Fibroblast of lung (primary cell): Measurements from ENCODE around the gene SLC24A3. TPM values are rescaled to one million over a fixed set of nuclear protein-coding genes. Genes with fewer than 3 reads are reported as not detected.

Experiments
- DNase-seq, 2 donors: peaks; one replicate each; pipeline versions ENCODE4 v3.0.0 to v3.0.0-alpha.2; 2010; ENCODE audit warnings: low read depth in 2 of 2
- H2AFZ ChIP-seq: 2 replicates; pipeline ENCODE4 v1.5.1; 2012; ENCODE audit warnings: low read length, control low read depth, inconsistent platforms
- H3K27ac ChIP-seq: 2 replicates; pipeline ENCODE4 v1.5.1; 2011; ENCODE audit warnings: low read length, control low read depth; ENCODE audit not compliant: insufficient read depth
- H3K27me3 ChIP-seq: 2 replicates; pipeline ENCODE4 v1.5.1; 2011; ENCODE audit warnings: mild to moderate bottlenecking, low read length; ENCODE audit not compliant: control insufficient read depth, insufficient read depth
- H3K36me3 ChIP-seq: 2 replicates; pipeline ENCODE4 v1.5.1; 2011; ENCODE audit warnings: low read length; ENCODE audit not compliant: control insufficient read depth, insufficient read depth
- H3K4me1 ChIP-seq: 2 replicates; pipeline ENCODE4 v1.5.1; 2011; ENCODE audit warnings: low read length; ENCODE audit not compliant: control insufficient read depth, insufficient read depth; ENCODE audit errors: extremely low read depth
- H3K4me2 ChIP-seq: 2 replicates; pipeline ENCODE4 v1.5.1; 2011; ENCODE audit warnings: low read length, control low read depth; ENCODE audit not compliant: insufficient read depth; ENCODE audit errors: extremely low read depth
- H3K4me3 ChIP-seq, 4 experiments: fragments of 200-600 bp in 1 of 4; sonication (generic) in 1 of 4; replicated peaks in 1 of 4; 2 replicates each; pipeline ENCODE4 v1.5.1; 2011 to 2016; ENCODE audit warnings: low read length in 4 of 4, low read depth in 3 of 4, mild to moderate bottlenecking in 3 of 4, control low read depth in 2 of 4, inconsistent platforms in 1 of 4, mixed read lengths in 1 of 4; ENCODE audit not compliant: insufficient read depth in 1 of 4; ENCODE audit errors: control extremely low read depth in 1 of 4
- H3K79me2 ChIP-seq: 2 replicates; pipeline ENCODE4 v1.5.1; 2012; ENCODE audit warnings: mild to moderate bottlenecking, low read length, inconsistent platforms; ENCODE audit not compliant: control insufficient read depth, insufficient read depth
- H3K9ac ChIP-seq: 2 replicates; pipeline ENCODE4 v1.5.1; 2011; ENCODE audit warnings: mild to moderate bottlenecking, low read length, control low read depth; ENCODE audit not compliant: insufficient read depth
- H3K9me3 ChIP-seq: 2 replicates; pipeline ENCODE4 v1.5.1; 2012; ENCODE audit warnings: low read depth, low read length; ENCODE audit not compliant: control insufficient read depth, insufficient read depth
- H4K20me1 ChIP-seq: 2 replicates; pipeline ENCODE4 v1.5.1; 2011; ENCODE audit warnings: low read length; ENCODE audit not compliant: control insufficient read depth, insufficient read depth; ENCODE audit errors: extremely low read depth
- EZH2 ChIP-seq: IDR thresholded peaks from 2 replicates; pipeline ENCODE4 v1.5.1; 2012; ENCODE audit warnings: low read length, control low read depth, mild to moderate bottlenecking; ENCODE audit errors: missing control alignments
- polyA plus RNA-seq, 2 donors: library from polyadenylated mRNA; depleted of rRNA in 1 of 2; stranded (reverse) in 1 of 2; unstranded in 1 of 2; fragments of >200 nt; gene quantifications; 2 replicates each; pipeline ENCODE4 v1.2.1, GENCODE V29; 2011 to 2012; ENCODE audit warnings: missing spikeins in 1 of 2
- total RNA-seq: library from RNA; depleted of rRNA; stranded (reverse); fragments of >200 nt; gene quantifications from 2 replicates; pipeline ENCODE4 v1.2.1, GENCODE V29; 2014
- TF ChIP-seq, protein P1 (sequence below), 2 donors: IDR thresholded peaks in 1 of 2; conservative IDR thresholded peaks in 1 of 2; 1 replicate in 1 of 2; 2 replicates in 1 of 2; pipeline ENCODE4 v1.5.1; 2011 to 2012; ENCODE audit warnings: low read length in 2 of 2, control low read depth in 1 of 2, inconsistent platforms in 1 of 2, low read depth in 1 of 2, mild to moderate bottlenecking in 1 of 2

The SLC24A3 gene
- total and polyA plus RNA-seq, 2 donors (not counting 1 experiment from before 2014, with no cell fraction given), result 0.03 to 1.8 TPM

DNA sequence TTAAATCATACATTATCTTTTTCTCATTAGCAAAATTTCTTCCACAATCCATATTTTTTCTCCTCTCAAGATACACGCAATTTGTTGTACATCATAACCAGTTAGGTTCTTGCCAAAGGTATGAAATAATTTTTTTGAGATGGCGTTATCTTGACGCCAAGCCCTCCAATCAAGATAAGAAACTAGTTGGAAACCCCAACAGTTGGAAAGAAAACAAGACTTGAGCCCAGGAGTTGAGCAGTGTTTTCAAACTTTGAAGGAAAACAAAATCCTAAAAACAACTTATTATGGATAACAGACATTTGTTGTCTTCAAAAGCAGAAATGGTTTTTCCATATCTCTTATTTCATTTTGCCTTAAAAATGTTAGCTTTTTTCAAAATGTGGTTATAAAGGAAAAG, 184.8 kb downstream of the SLC24A3 start:
- Histone ChIP-seq H3K79me2 (no peaks in the 10 kb centered on the region), H3K4me2 (no peak overlapping the region), H3K27ac (no peak overlapping the region), H3K36me3 (no peaks in the 10 kb centered on the region), H3K4me1 (no peaks in the 10 kb centered on the region), H2AFZ (no peak overlapping the region), H4K20me1 (no peaks in the 10 kb centered on the region), H3K9me3 (no peaks in the 10 kb centered on the region), H3K27me3 (no peaks in the 10 kb centered on the region), H3K9ac (no peak overlapping the region), H3K4me3 (no peak overlapping the region)
- no peak for DNase-seq
- TF ChIP-seq, protein P1, sequence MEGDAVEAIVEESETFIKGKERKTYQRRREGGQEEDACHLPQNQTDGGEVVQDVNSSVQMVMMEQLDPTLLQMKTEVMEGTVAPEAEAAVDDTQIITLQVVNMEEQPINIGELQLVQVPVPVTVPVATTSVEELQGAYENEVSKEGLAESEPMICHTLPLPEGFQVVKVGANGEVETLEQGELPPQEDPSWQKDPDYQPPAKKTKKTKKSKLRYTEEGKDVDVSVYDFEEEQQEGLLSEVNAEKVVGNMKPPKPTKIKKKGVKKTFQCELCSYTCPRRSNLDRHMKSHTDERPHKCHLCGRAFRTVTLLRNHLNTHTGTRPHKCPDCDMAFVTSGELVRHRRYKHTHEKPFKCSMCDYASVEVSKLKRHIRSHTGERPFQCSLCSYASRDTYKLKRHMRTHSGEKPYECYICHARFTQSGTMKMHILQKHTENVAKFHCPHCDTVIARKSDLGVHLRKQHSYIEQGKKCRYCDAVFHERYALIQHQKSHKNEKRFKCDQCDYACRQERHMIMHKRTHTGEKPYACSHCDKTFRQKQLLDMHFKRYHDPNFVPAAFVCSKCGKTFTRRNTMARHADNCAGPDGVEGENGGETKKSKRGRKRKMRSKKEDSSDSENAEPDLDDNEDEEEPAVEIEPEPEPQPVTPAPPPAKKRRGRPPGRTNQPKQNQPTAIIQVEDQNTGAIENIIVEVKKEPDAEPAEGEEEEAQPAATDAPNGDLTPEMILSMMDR (conservative IDR thresholded peaks at IDR 0.05 in 1 of 2, IDR thresholded peaks at IDR 0.05 in 1 of 2; ENCODE audit: low read depth in 1 of 2, low read length in 2 of 2), result no peak
- TF ChIP-seq EZH2, result no peak

DNA sequence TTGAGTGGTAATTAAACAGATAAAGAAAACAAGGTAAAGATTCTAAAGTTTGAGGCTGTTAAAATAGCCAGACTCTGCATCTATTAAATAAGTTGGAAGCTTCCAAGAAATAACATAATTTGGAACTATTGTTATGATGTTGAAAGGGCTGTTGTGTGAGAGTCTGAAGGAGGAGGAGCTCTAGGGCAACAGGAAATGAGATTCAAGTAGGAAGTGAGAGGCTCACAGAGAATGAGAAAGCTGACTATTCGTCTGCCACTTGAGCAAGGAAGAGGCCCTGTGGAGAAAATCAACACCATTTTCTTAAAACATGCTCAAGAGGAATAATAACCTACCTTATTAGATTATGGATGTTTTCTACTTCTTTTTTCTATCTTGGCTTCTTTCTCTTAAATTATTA, 185.2 kb downstream of the SLC24A3 start:
- Histone ChIP-seq H2AFZ (no peak overlapping the region), H3K9ac (no peak overlapping the region), H3K27me3 (no peaks in the 10 kb centered on the region), H3K9me3 (no peaks in the 10 kb centered on the region), H3K27ac (no peak overlapping the region), H3K4me1 (no peaks in the 10 kb centered on the region), H3K36me3 (no peaks in the 10 kb centered on the region), H4K20me1 (no peaks in the 10 kb centered on the region), H3K4me2 (no peak overlapping the region), H3K79me2 (no peaks in the 10 kb centered on the region), H3K4me3 (no peak overlapping the region)
- DNase-seq, result no peak
- TF ChIP-seq, protein P1 (conservative IDR thresholded peaks at IDR 0.05 in 1 of 2, IDR thresholded peaks at IDR 0.05 in 1 of 2; ENCODE audit: low read depth in 1 of 2, low read length in 2 of 2), result no peak
- no peak for TF ChIP-seq EZH2

DNA sequence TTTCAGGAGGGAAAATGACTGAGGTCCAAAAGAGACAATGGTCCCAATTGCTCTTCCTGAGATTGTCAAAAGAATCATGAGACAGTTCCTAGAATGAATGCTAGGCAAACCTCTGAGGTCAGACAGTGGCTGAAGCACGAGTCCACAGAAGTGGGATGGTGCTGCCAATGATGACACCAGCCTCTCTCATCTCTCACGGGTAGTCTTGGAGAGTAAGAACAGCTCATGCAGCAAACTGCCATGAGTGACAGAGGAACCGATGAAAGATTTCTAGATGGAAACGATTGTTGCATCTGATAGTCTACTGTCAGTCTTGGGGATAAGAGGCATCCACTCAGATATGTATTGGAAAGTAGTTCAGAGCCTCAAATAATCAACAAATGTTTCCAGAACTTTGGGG, 188.7 kb downstream of the SLC24A3 start:
- Histone ChIP-seq H3K4me1 (no peaks in the 10 kb centered on the region), H3K9me3 (no peaks in the 10 kb centered on the region), H2AFZ (no peak overlapping the region), H3K4me2 (no peak overlapping the region), H3K9ac (no peak overlapping the region), H3K79me2 (no peaks in the 10 kb centered on the region), H3K27me3 (no peaks in the 10 kb centered on the region), H3K27ac (no peak overlapping the region), H3K36me3 (no peaks in the 10 kb centered on the region), H4K20me1 (no peaks in the 10 kb centered on the region), H3K4me3 (no peak overlapping the region)
- TF ChIP-seq EZH2, result no peak
- TF ChIP-seq, protein P1 (conservative IDR thresholded peaks at IDR 0.05 in 1 of 2, IDR thresholded peaks at IDR 0.05 in 1 of 2; ENCODE audit: low read depth in 1 of 2, low read length in 2 of 2), result no peak
- no peak for DNase-seq
